Left hindlimb (tissue), 1 donor: ENCODE data around the gene AURKB.
"Not testable (repeated sequence)": the region's sequence is repeated elsewhere in the genome, so short reads cannot be mapped to it uniquely, and the experiment has no call there.

ENCODE experiments used
- DNase-seq: peaks from one replicate; pipeline ENCODE4 v3.0.0-alpha.2; 2018

Gene AURKB

GRCh38 chr17:8209907-8210760 lies at the start of gene AURKB:
AURKB (minus strand) TSS chr17:8210575; CDS start chr17:8210224, 351 bp downstream.
- peak; percentile 95 for DNase-seq

- no peak for DNase-seq
Observed at GRCh38 chr17:8257801-8258200, 47.4 kb upstream of the AURKB start.

GRCh38 chr17:8256691-8257090 lies 46.3 kb upstream of the AURKB start:
- DNase-seq: no peak

GRCh38 chr17:8256291-8256690 lies 45.9 kb upstream of the AURKB start:
- no peak for DNase-seq

- DNase-seq: no peak
Observed at GRCh38 chr17:8255499-8255898, 45.1 kb upstream of the AURKB start.

GRCh38 chr17:8254881-8255280 lies 44.5 kb upstream of the AURKB start:
- DNase-seq: no peak

- DNase-seq: no peak
Observed at GRCh38 chr17:8253801-8254200, 43.4 kb upstream of the AURKB start.

- not testable (repeated sequence) for DNase-seq
Observed at GRCh38 chr17:8251411-8251810, 41.0 kb upstream of the AURKB start.

- DNase-seq: no peak
Observed at GRCh38 chr17:8249621-8250500, 39.5 kb upstream of the AURKB start.

GRCh38 chr17:8248751-8249607 lies 38.6 kb upstream of the AURKB start, which contains the start of gene PFAS:
PFAS (plus strand) TSS chr17:8249289; CDS start chr17:8253938, 4,649 bp downstream.
- peak; percentile 94 for DNase-seq

GRCh38 chr17:8244768-8245167 lies 34.4 kb upstream of the AURKB start:
- no peak for DNase-seq

- DNase-seq: no peak
Observed at GRCh38 chr17:8243827-8244226, 33.5 kb upstream of the AURKB start.

- no peak for DNase-seq
Observed at GRCh38 chr17:8237886-8238285, 27.5 kb upstream of the AURKB start.

GRCh38 chr17:8237175-8237574 lies 26.8 kb upstream of the AURKB start:
- no peak for DNase-seq

GRCh38 chr17:8235676-8236075 lies 25.3 kb upstream of the AURKB start:
- DNase-seq: no peak

GRCh38 chr17:8234361-8235270 lies 24.2 kb upstream of the AURKB start:
- DNase-seq: no peak

- DNase-seq: no peak
Observed at GRCh38 chr17:8231701-8232100, 21.3 kb upstream of the AURKB start.

GRCh38 chr17:8227238-8227581 lies 16.8 kb upstream of the AURKB start:
- no peak for DNase-seq

GRCh38 chr17:8226536-8227237 lies 16.3 kb upstream of the AURKB start:
- DNase-seq: peak; percentile 90

GRCh38 chr17:8225813-8226535 lies 15.6 kb upstream of the AURKB start:
- DNase-seq: peak; percentile 69
